Upper lobe of left lung (tissue), 6 donors: ENCODE data around the gene CIITA. TPM values are rescaled to one million over a fixed set of nuclear protein-coding genes. Genes with fewer than 3 reads are reported as not detected.
A peak's percentile ranks its signal among the peaks of the same experiment; 100 is the strongest.

Experiments used
- ATAC-seq, 2 donors: fragments of 200-7000 bp; cut with Tn5 transposase; one replicate each; pipeline ENCODE4 v1.9.1; 2022; ENCODE audit warnings: mild to moderate bottlenecking in 2 of 2, moderate library complexity in 2 of 2; ENCODE audit not compliant: low FRiP score in 2 of 2
- DNase-seq, 2 donors: peaks; one replicate each; pipeline ENCODE4 v3.0.0-alpha.2; 2019 to 2020
- H3K27ac ChIP-seq, 4 donors: fragments of 200-600 bp; sonication (generic); one replicate each; pipeline ENCODE4 v1.5.1; 2016 to 2019
- H3K27me3 ChIP-seq, 4 donors: fragments of 200-600 bp; sonication (generic); one replicate each; pipeline ENCODE4 v1.5.1; 2017 to 2019
- H3K36me3 ChIP-seq, 4 donors: fragments of 200-600 bp; sonication (generic); one replicate each; pipeline ENCODE4 v1.5.1; 2016 to 2019
- H3K4me1 ChIP-seq, 4 donors: fragments of 200-600 bp; sonication (generic); one replicate each; pipeline ENCODE4 v1.5.1; 2018 to 2019
- H3K4me3 ChIP-seq, 4 donors: fragments of 200-600 bp; sonication (generic); one replicate each; pipeline ENCODE4 v1.5.1; 2017 to 2019; ENCODE audit warnings: mild to moderate bottlenecking in 2 of 4, moderate library complexity in 1 of 4
- H3K9me3 ChIP-seq, 4 donors: fragments of 200-600 bp; sonication (generic); one replicate each; pipeline ENCODE4 v1.5.1; 2018 to 2019
- EP300 ChIP-seq, 4 donors: sonication (generic); formaldehyde crosslinking; IDR thresholded peaks; one replicate each; pipeline ENCODE4 v1.5.1; 2017; ENCODE audit warnings: antibody characterized with exemption in 4 of 4, control low read depth in 2 of 4
- POLR2A ChIP-seq, 4 donors: fragments of 450-650 bp; IDR thresholded peaks; one replicate each; pipeline ENCODE4 v1.5.1; 2016 to 2017; ENCODE audit warnings: antibody characterized with exemption in 4 of 4, mild to moderate bottlenecking in 2 of 4
- POLR2AphosphoS5 ChIP-seq, 2 donors: sonication (generic); formaldehyde crosslinking; IDR thresholded peaks; one replicate each; pipeline ENCODE4 v1.5.1; 2017; ENCODE audit warnings: antibody characterized with exemption in 2 of 2
- WGBS, 2 donors: methylation state at CpG; one replicate each; pipeline ENCODE4 v1.1.5; 2017 to 2018; 5-methylcytosine and 5-hydroxymethylcytosine counted together
- total RNA-seq, 6 donors: library from RNA; depleted of rRNA in 4 of 6; stranded (reverse); fragments of >200 nt in 4 of 6; gene quantifications; one replicate each; pipeline versions ENCODE4 v1.1.0 to v1.2.1, GENCODE V29; 2016 to 2021
- TF ChIP-seq, protein P1 (sequence below), 6 experiments: fragments of 450-650 bp in 4 of 6; fragments of 200-600 bp in 2 of 6; sonication (generic) in 2 of 6; IDR thresholded peaks; one replicate each; pipeline ENCODE4 v1.5.1; 2016 to 2019; ENCODE audit warnings: antibody characterized with exemption in 6 of 6
- donor health status: DM: no; HTN: no; CAD: no; lungs with moderate emphysema.
- donor health status: DM: no; HTN: yes; CAD: no; lungs with severe emphysema.

Gene CIITA
- total RNA-seq, 6 donors from 2014 or later: 27.2 to 145 (median 83.2) TPM

DNA sequence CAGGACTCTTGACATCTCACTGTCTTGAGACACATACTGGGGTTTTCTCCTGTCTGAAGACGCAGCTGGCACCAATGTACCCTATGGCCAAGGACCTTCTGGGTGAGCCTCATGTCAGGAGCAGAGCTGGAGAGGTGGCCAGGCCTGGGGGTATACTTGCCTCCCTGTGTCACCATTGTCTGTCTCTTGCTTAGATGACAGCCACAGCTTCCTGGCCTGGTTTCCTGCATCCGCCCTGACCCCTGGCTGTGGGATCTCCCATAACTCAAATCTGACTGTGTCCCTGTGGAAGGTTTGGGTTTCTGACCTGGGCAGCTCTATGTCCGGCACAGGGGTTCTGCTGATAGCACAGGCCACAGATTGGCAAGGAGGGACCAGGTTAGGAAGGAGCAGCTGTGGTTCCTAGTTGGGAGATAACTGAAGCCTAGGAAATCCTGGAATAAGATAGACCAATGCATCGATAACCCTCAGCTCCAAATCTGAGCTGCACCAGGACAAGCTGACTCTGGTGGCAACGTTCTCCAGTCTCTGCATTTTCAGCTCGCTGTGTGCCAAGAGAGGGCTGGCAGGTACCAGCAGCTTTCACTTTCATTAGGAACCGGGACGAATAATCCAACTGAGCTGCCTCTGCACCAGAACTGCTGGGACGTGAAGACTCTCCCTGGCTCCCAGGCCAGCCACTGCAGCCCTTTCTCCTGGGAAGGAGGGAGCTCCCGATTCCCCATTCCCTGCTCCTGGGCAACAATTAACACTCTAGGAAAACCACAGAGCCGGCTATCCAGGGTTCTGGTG, 60.3 kb downstream of the CIITA start:
- WGBS, 2 donors: 26 to 57% methylated on average over 5 to 11 of the region's 11 CpGs

DNA sequence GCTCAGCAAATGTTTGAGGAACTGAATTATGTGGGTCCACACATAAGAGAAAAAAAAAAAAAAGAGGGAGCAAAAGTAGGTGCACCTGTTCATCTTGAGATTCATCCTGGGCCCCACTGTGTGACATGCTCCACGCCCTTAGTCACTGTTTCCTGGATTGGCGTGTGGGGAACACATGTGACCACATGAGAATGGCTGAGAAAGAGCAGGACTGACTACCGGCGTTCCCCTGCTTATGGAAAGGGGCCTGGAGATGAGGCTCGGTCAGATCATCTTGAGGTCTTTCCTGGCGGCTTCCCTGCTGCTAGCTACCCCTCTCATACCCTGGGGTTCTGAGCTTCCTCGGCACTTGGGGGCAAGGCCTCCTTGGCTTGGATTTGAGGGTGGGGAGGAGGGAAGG, 61.3 kb downstream of the CIITA start:
- H3K4me1 ChIP-seq: peaks cover 69 to 83% (median 80%) of the 10 kb centered on the region in 4 donors
- ATAC-seq (no peak), DNase-seq (peak in 1 of 2 donors; percentile 53)
- H3K4me3 ChIP-seq: peak overlapping the region in 2 of 4 donors; percentile 33 to 89
- WGBS, 2 donors: 31 to 36% methylated on average over 7 of the region's 7 CpGs
- H3K9me3 ChIP-seq: no peaks in the 10 kb centered on the region
- no peaks in the 10 kb centered on the region for H3K27me3 ChIP-seq
- no peak for TF ChIP-seq POLR2AphosphoS5 (IDR thresholded peaks at IDR 0.05)
- TF ChIP-seq POLR2A (IDR thresholded peaks at IDR 0.05): no peak
- TF ChIP-seq, protein P1, sequence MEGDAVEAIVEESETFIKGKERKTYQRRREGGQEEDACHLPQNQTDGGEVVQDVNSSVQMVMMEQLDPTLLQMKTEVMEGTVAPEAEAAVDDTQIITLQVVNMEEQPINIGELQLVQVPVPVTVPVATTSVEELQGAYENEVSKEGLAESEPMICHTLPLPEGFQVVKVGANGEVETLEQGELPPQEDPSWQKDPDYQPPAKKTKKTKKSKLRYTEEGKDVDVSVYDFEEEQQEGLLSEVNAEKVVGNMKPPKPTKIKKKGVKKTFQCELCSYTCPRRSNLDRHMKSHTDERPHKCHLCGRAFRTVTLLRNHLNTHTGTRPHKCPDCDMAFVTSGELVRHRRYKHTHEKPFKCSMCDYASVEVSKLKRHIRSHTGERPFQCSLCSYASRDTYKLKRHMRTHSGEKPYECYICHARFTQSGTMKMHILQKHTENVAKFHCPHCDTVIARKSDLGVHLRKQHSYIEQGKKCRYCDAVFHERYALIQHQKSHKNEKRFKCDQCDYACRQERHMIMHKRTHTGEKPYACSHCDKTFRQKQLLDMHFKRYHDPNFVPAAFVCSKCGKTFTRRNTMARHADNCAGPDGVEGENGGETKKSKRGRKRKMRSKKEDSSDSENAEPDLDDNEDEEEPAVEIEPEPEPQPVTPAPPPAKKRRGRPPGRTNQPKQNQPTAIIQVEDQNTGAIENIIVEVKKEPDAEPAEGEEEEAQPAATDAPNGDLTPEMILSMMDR (IDR thresholded peaks at IDR 0.05): no peak
- no peak for TF ChIP-seq EP300 (IDR thresholded peaks at IDR 0.05)
- H3K27ac ChIP-seq: peak overlapping the region; percentile 33 to 92 (median 86)
- H3K36me3 ChIP-seq: peaks cover 0 to 7% (median 0%) of the 10 kb centered on the region in 4 donors

More for the DNA sequence above, 60.3 kb downstream of the CIITA start:
- Histone ChIP-seq H3K27me3 (no peaks in the 10 kb centered on the region), H3K9me3 (no peaks in the 10 kb centered on the region), H3K36me3 (peaks cover 0 to 8% (median 0%) of the 10 kb centered on the region in 4 donors), H3K27ac (peak overlapping the region; percentile 47 to 92 (median 76)), H3K4me1 (peaks cover 61 to 82% (median 74%) of the 10 kb centered on the region in 4 donors), H3K4me3 (peak overlapping the region in 3 of 4 donors; percentile 16 to 89 (median 33))
- DNase-seq (peak in 1 of 2 donors; percentile 48), ATAC-seq (no peak)
- no peak for TF ChIP-seq POLR2AphosphoS5 (IDR thresholded peaks at IDR 0.05)
- TF ChIP-seq, protein P1 (IDR thresholded peaks at IDR 0.05): peak in 2 of 6 experiments; percentile 15 to 20

DNA sequence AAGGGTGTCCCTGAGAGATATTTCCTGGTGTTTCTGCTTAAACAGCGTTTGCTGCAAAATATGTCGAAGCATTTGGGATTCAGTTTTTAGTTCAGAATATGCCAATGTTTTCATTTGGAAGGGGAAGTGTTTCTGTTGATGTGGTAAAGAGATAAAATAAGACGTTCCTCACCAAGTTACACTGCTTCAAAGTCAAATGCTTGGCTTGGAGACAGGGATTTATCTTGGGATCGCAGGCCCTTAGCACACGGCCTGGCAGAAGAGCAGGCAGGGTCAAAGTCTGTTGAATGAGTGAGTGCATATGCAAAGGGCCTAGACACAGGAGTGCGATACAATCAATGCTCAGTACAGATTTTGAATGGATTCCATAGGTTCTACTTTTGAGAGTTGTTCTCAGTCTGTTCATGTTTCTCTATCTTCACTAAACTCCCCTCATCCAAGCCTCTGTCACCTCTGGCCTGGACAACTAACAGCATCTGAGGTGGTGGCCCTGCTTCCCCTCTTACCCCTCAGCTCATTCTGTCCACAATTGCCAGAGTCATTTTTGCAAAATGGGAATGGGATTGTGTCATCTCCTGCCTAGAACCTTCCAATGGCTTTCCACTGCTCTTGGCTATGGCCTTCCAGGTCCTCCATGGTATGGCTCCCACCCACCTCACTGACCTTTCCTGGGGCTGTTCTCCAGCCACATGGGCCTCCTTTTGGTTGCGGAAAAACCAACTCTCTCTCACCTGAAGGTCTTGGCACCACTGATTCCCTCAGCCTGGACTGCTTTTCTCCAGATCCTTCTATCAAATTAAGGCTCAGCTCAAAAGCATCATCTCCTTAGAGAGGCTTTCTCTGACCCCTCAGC, 62.0 kb downstream of the CIITA start:
- Histone ChIP-seq H3K27me3 (no peaks in the 10 kb centered on the region), H3K4me3 (peak overlapping the region in 1 of 4 donors; percentile 89), H3K36me3 (no peaks in the 10 kb centered on the region), H3K27ac (peak overlapping the region; percentile 33 to 92 (median 86)), H3K9me3 (no peaks in the 10 kb centered on the region), H3K4me1 (peaks cover 76 to 88% (median 81%) of the 10 kb centered on the region in 4 donors)
- WGBS, 2 donors: 40 to 41% methylated on average over 7 of the region's 7 CpGs
- ATAC-seq (no peak), DNase-seq (no peak)
- TF ChIP-seq POLR2AphosphoS5 (IDR thresholded peaks at IDR 0.05): no peak
- TF ChIP-seq, protein P1 (IDR thresholded peaks at IDR 0.05): no peak
- no peak for TF ChIP-seq POLR2A (IDR thresholded peaks at IDR 0.05)
- no peak for TF ChIP-seq EP300 (IDR thresholded peaks at IDR 0.05)

DNA sequence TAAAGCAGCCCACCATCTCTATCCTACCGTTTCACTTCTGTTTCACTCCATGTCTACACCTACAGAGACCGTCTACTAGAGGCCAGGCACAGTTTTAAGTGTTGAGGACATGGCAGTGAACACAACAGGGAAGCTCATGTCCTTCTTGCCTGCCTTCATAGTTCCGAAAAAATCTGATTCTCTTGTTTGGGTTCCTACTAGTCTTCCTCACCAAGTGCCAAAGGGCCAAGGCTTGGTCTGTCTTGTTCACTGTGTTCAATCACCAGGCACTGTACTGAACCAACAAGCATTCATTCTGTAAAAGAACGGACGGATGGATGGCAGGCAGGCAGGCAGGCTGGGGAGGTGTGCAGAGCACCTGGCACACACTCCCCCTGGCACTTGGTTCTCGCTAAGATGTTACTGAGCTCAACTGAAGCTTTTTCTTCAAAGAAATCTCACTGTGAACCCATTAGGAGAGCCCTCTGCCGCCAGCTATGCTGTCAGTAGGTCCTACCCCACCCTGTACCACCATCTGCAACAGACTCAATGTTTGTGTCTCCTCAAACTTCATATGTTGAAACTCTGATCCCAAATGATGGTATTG, 62.7 kb downstream of the CIITA start:
- Histone ChIP-seq H3K4me1 (peaks cover 69 to 83% (median 79%) of the 10 kb centered on the region in 4 donors), H3K9me3 (no peaks in the 10 kb centered on the region), H3K27me3 (no peaks in the 10 kb centered on the region), H3K27ac (peak overlapping the region; percentile 84 to 92 (median 88)), H3K4me3 (peak overlapping the region in 2 of 4 donors; percentile 89 to 93), H3K36me3 (no peaks in the 10 kb centered on the region)
- WGBS, 2 donors: 85 to 90% methylated on average over 7 of the region's 7 CpGs
- ATAC-seq (no peak), DNase-seq (no peak)
- TF ChIP-seq POLR2A (IDR thresholded peaks at IDR 0.05): no peak
- TF ChIP-seq POLR2AphosphoS5 (IDR thresholded peaks at IDR 0.05): no peak
- TF ChIP-seq EP300 (IDR thresholded peaks at IDR 0.05): no peak
